ENCODE data around the gene PAPPA.

Gene PAPPA

GRCh38 chr9:116318468-116319374, 165.1 kb downstream of the PAPPA start:
- peak; percentile 74 for DNase-seq (ENCODE audit: low read depth)

DNA sequence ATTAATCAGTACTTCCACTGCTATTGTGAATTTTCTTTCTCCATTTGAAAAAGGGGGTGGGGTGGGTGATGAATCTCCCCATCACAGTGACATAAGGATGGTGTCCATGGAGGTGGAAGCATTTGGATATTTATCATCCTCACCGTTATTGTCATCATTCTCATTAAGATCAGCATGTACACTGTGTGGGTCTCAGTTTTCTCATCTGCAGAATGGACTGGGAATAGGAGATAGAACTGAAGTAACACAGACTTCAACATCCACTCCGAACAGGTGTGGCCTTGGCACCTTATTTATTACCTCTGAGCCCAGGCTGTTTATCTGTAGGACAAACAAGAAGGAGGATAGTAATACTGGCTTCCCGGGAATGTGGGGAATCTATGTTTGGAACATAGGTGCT, 165.9 kb downstream of the PAPPA start:
- no peak for DNase-seq (ENCODE audit: low read depth)

- DNase-seq (ENCODE audit: low read depth) = no peak
These were observed 166.7 kb downstream of the PAPPA start for GRCh38 chr9:116320290-116320689.

- peak; percentile 81 for DNase-seq (ENCODE audit: low read depth)
These were observed 168.9 kb downstream of the PAPPA start for GRCh38 chr9:116322521-116322920.

DNA sequence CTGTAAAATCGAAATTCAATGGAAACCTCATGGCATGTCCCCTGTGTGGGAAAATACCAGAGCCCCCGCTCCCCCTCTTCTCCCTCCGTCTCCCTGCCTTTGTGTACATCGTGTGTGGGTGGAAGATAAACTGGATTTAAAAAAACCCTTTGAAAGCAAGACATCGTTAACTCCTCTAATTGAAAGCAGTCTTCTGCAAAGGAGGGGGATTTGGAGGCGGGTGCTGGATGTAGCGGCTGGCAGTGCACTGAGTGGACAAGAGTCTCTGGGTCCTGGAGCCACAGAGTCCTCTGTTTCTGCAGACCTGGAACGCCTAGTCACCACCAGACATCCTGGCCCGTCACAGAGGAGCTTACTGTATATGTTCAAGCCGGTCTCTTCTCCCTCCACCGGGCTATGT, 169.4 kb downstream of the PAPPA start:
- peak; percentile 21 for DNase-seq (ENCODE audit: low read depth)

DNA sequence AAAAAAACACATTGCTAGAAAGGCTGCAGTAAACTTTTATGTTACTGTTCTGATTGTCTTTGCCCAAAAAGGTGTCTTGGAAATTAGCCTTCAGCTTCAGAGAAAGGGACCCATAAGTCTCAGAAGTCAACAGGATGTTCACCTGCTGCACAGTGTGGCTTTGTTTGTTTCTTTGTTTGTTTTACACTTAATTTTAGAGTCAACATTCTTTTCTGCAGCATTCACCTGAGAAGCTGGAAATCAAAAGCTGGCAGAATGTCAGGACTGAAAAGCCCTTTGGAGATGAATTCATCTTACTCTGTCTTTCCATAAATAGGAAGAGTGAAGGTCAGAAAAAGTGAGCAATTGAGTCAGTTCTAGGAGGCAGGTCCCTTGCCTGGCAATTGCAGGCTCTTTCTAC, 170.0 kb downstream of the PAPPA start:
- no peak for DNase-seq (ENCODE audit: low read depth)

GRCh38 chr9:116325924-116326323, 172.3 kb downstream of the PAPPA start:
- no peak for DNase-seq (ENCODE audit: low read depth)

- DNase-seq (ENCODE audit: low read depth) = peak; percentile 85
These were observed 174.3 kb downstream of the PAPPA start for GRCh38 chr9:116327701-116328405.

GRCh38 chr9:116329470-116329869, 175.9 kb downstream of the PAPPA start:
- DNase-seq (ENCODE audit: low read depth) = no peak

GRCh38 chr9:116331241-116331640, 177.7 kb downstream of the PAPPA start:
- DNase-seq (ENCODE audit: low read depth) = no peak

- DNase-seq (ENCODE audit: low read depth) = no peak
These were observed 178.5 kb downstream of the PAPPA start for GRCh38 chr9:116332090-116332489.

GRCh38 chr9:116333254-116333653, 179.7 kb downstream of the PAPPA start:
- DNase-seq (ENCODE audit: low read depth) = no peak

DNA sequence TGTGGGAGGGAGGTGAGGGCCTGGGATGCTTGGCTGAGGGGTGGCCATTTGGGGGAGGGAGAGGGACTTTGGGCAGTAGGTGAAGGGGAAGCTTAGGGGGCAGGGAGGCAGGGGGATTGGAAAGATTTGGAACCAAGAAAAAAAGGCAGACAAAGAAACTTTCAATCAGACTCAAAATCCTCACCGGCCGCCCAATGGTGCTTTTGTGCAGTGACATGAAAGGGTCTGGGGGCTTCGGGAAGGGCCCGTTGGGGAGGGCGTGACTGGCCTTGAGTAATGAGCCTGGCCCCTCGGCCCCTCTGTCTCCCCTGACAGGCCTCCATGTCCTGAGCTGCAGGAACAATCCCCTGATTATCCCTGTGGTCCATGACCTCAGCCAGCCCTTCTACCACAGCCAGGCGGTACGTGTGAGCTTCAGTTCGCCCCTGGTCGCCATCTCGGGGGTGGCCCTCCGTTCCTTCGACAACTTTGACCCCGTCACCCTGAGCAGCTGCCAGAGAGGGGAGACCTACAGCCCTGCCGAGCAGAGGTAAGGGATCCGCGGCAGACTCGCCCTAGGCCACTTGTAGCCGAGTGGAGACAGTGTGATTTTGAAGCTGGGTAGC, 181.1 kb downstream of the PAPPA start:
- no peak for DNase-seq (ENCODE audit: low read depth)

DNA sequence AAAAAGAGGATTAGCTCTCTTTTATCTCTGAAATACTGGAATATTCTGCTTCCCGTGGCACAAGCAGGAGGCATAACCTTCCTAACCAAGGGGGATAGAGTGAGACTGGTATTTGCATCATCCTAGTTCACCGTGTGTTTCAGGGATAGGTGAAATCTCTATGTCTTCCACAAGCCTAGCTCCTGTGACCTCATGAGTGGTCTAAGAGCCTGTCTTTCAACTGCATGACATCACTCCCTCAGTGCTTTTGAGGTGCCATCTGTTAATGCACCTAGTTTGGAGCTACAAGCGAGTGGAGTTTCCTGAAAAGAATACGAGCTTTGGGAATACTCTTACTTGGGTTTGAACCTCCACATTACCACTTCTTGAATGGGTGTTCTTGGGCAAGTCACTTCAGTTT, 181.8 kb downstream of the PAPPA start:
- DNase-seq (ENCODE audit: low read depth) = no peak

DNA sequence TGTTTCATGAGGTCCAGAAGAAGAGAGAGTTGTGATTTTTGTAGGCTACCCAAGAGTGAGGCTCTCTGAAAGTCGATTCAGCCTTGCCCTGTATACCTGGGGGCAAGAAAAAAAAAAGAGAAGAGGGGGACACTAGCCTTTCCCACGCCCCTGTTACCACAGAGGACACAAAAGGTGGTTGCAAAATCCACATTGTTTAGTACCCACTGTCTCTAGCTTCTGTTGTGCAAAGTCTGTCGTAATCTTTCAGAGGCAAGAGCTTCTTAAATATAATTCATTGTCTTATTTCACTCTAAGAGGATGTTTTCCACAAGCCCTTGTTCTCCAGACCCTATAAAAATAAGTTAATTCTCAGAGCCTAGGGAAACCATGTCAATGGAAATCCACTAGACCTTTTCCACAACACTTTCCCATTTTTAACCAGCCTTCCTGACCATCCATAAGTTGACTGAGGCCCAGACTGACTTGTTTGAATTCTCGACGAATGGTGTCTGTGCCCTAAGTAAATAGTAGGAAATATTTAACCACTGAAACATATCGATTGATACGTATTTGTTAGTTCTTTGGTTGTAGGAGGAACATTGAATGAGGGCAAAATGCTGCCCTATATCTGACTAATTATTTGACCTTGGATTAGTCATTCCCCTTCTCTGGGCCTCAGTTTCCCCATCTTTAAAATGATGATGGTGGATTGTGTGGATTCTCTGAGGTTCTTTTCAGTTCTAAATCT, 182.7 kb downstream of the PAPPA start:
- DNase-seq (ENCODE audit: low read depth) = peak; percentile 76

- DNase-seq (ENCODE audit: low read depth) = peak; percentile 29
These were observed 183.4 kb downstream of the PAPPA start for GRCh38 chr9:116337015-116337414.

- no peak for DNase-seq (ENCODE audit: low read depth)
These were observed 186.7 kb downstream of the PAPPA start for GRCh38 chr9:116340270-116340669.

DNA sequence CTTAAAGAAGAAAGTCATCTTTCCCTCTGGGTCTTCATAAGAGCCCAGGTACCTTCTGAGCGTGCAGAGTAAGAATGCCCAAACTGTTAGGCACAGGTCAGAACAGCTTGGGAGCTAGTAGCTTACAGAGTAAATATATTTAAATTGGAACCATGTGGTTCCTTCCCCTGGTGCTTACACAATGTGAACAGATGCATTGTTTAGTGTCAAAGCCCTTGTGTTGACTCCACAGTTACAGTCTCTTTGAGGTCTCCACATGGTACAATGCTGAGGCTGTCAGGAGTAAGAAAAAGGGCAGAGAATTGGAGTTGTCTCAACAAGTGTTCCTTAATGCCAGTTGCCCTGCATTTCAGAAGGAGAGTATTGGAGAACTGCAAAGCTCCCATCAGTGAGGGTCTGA, 188.5 kb downstream of the PAPPA start:
- DNase-seq (ENCODE audit: low read depth) = peak; percentile 71

- peak; percentile 30 for DNase-seq (ENCODE audit: low read depth)
These were observed 189.3 kb downstream of the PAPPA start for GRCh38 chr9:116342941-116343340.

GRCh38 chr9:116344416-116344815, 190.8 kb downstream of the PAPPA start:
- DNase-seq (ENCODE audit: low read depth) = no peak

- no peak for DNase-seq (ENCODE audit: low read depth)
These were observed 191.8 kb downstream of the PAPPA start for GRCh38 chr9:116345393-116345792.

- DNase-seq (ENCODE audit: low read depth) = no peak
These were observed 192.2 kb downstream of the PAPPA start for GRCh38 chr9:116345817-116346216.
